ENCODE measurements around the gene DHODH. TPM values are rescaled to one million over a fixed set of nuclear protein-coding genes. Genes with fewer than 3 reads are reported as not detected.

Gene DHODH
- 9.3 TPM for polyA plus RNA-seq
- long read RNA-seq, donor 1, partial matches to known transcripts = 0 of 1 reads
- long read RNA-seq, donor 1, other reads (novel, unspliced or antisense) = 0 of 1 reads
- long read RNA-seq, donor 2, partial matches to known transcripts = 0 of 3 reads
- long read RNA-seq, donor 2, other reads (novel, unspliced or antisense) = 0 of 3 reads
- long read RNA-seq, donor 3 = 0 reads
- long read RNA-seq, donor 4 = 0 reads
- long read RNA-seq, donor 5, partial matches to known transcripts = 0 of 1 reads
- long read RNA-seq, donor 5, other reads (novel, unspliced or antisense) = 0 of 1 reads
- long read RNA-seq, donor 6, partial matches to known transcripts = 0 of 2 reads
- long read RNA-seq, donor 6, other reads (novel, unspliced or antisense) = 0 of 2 reads
- long read RNA-seq, donor 7, partial matches to known transcripts = 0 of 2 reads
- long read RNA-seq, donor 7, other reads (novel, unspliced or antisense) = 0 of 2 reads
- long read RNA-seq, donor 8, partial matches to known transcripts = 0 of 1 reads
- long read RNA-seq, donor 8, other reads (novel, unspliced or antisense) = 0 of 1 reads
- long read RNA-seq, donor 9, partial matches to known transcripts = 0 of 8 reads
- long read RNA-seq, donor 9, other reads (novel, unspliced or antisense) = 7 of 8 reads
- long read RNA-seq, donor 10, transcript DHODH-201 (9 exons, 2,426 nt) = major isoform, 7 of 19 reads
- long read RNA-seq, donor 10, partial matches to known transcripts = 0 of 19 reads
- long read RNA-seq, donor 10, other reads (novel, unspliced or antisense) = 12 of 19 reads
- long read RNA-seq, donor 11, partial matches to known transcripts = 0 of 1 reads
- long read RNA-seq, donor 11, other reads (novel, unspliced or antisense) = 0 of 1 reads

- peak within 1 kb of the TSS; percentile 93 for H3K4me3 ChIP-seq (ENCODE audit: low read length)
- H3K9me3 ChIP-seq (ENCODE audit: control insufficient read depth, low read depth, low read length) = no peaks in the 10 kb centered on the region
- no peak within 1 kb of the TSS for H3K27ac ChIP-seq (ENCODE audit: low read length)
- peaks cover 8% of the 10 kb centered on the region for H3K36me3 ChIP-seq (ENCODE audit: control insufficient read depth, insufficient read depth, low read length)
- no peaks in the 10 kb centered on the region for H3K4me1 ChIP-seq (ENCODE audit: control insufficient read depth, insufficient read depth, low read length)
- no CpG with 5 or more reads among the region's 57 CpGs for WGBS (ENCODE audit: insufficient coverage, low lambda C conversion rate)
- no peaks in the 10 kb centered on the region for H3K27me3 ChIP-seq (ENCODE audit: control insufficient read depth, insufficient read depth, low read length)
- DNase-seq = peak; percentile 96 to 99
These were observed at the start of gene DHODH for GRCh38 chr16:72008424-72009216. TSS of gene DHODH (plus strand) at chr16:72008744. CDS start at chr16:72008765, 21 bp downstream.

GRCh38 chr16:71961066-71962039 is 47.2 kb upstream of the DHODH start:
- no peak overlapping the region for H3K4me3 ChIP-seq (ENCODE audit: low read length)
- H3K4me1 ChIP-seq (ENCODE audit: control insufficient read depth, insufficient read depth, low read length) = no peaks in the 10 kb centered on the region
- H3K36me3 ChIP-seq (ENCODE audit: control insufficient read depth, insufficient read depth, low read length) = no peaks in the 10 kb centered on the region
- no peaks in the 10 kb centered on the region for H3K9me3 ChIP-seq (ENCODE audit: control insufficient read depth, low read depth, low read length)
- no peak overlapping the region for H3K27ac ChIP-seq (ENCODE audit: low read length)
- no peaks in the 10 kb centered on the region for H3K27me3 ChIP-seq (ENCODE audit: control insufficient read depth, insufficient read depth, low read length)
- WGBS (ENCODE audit: insufficient coverage, low lambda C conversion rate) = no CpG with 5 or more reads among the region's 14 CpGs
- peak; percentile 65 to 66 for DNase-seq

- Histone ChIP-seq H3K9me3 (ENCODE audit: control insufficient read depth, low read depth, low read length) (no peaks in the 10 kb centered on the region), H3K36me3 (ENCODE audit: control insufficient read depth, insufficient read depth, low read length) (no peaks in the 10 kb centered on the region), H3K4me3 (ENCODE audit: low read length) (no peak overlapping the region), H3K27ac (ENCODE audit: low read length) (no peak overlapping the region), H3K4me1 (ENCODE audit: control insufficient read depth, insufficient read depth, low read length) (no peaks in the 10 kb centered on the region), H3K27me3 (ENCODE audit: control insufficient read depth, insufficient read depth, low read length) (no peaks in the 10 kb centered on the region)
- no peak for DNase-seq
- WGBS (ENCODE audit: insufficient coverage, low lambda C conversion rate) = 90% methylated on average over 2 of the region's 9 CpGs
These were observed 45.2 kb upstream of the DHODH start for GRCh38 chr16:71963125-71963875.

- Histone ChIP-seq H3K9me3 (ENCODE audit: control insufficient read depth, low read depth, low read length) (no peaks in the 10 kb centered on the region), H3K36me3 (ENCODE audit: control insufficient read depth, insufficient read depth, low read length) (no peaks in the 10 kb centered on the region), H3K27ac (ENCODE audit: low read length) (no peak overlapping the region), H3K27me3 (ENCODE audit: control insufficient read depth, insufficient read depth, low read length) (no peaks in the 10 kb centered on the region), H3K4me3 (ENCODE audit: low read length) (no peak overlapping the region), H3K4me1 (ENCODE audit: control insufficient read depth, insufficient read depth, low read length) (no peaks in the 10 kb centered on the region)
- 60% methylated on average over 1 of the region's 4 CpGs for WGBS (ENCODE audit: insufficient coverage, low lambda C conversion rate)
- DNase-seq = no peak
These were observed 43.3 kb upstream of the DHODH start for GRCh38 chr16:71965223-71965622.

GRCh38 chr16:71966932-71967331 is 41.6 kb upstream of the DHODH start:
- H3K4me3 ChIP-seq (ENCODE audit: low read length) = no peak overlapping the region
- H3K9me3 ChIP-seq (ENCODE audit: control insufficient read depth, low read depth, low read length) = no peaks in the 10 kb centered on the region
- H3K27ac ChIP-seq (ENCODE audit: low read length) = no peak overlapping the region
- DNase-seq = no peak
- no peaks in the 10 kb centered on the region for H3K4me1 ChIP-seq (ENCODE audit: control insufficient read depth, insufficient read depth, low read length)
- H3K27me3 ChIP-seq (ENCODE audit: control insufficient read depth, insufficient read depth, low read length) = no peaks in the 10 kb centered on the region
- WGBS (ENCODE audit: insufficient coverage, low lambda C conversion rate) = no CpG with 5 or more reads among the region's 4 CpGs
- no peaks in the 10 kb centered on the region for H3K36me3 ChIP-seq (ENCODE audit: control insufficient read depth, insufficient read depth, low read length)

GRCh38 chr16:71969353-71969752 is 39.2 kb upstream of the DHODH start:
- Histone ChIP-seq H3K36me3 (ENCODE audit: control insufficient read depth, insufficient read depth, low read length) (no peaks in the 10 kb centered on the region), H3K4me3 (ENCODE audit: low read length) (no peak overlapping the region), H3K9me3 (ENCODE audit: control insufficient read depth, low read depth, low read length) (no peaks in the 10 kb centered on the region), H3K4me1 (ENCODE audit: control insufficient read depth, insufficient read depth, low read length) (no peaks in the 10 kb centered on the region), H3K27me3 (ENCODE audit: control insufficient read depth, insufficient read depth, low read length) (no peaks in the 10 kb centered on the region), H3K27ac (ENCODE audit: low read length) (no peak overlapping the region)
- 100% methylated on average over 1 of the region's 2 CpGs for WGBS (ENCODE audit: insufficient coverage, low lambda C conversion rate)
- no peak for DNase-seq

- Histone ChIP-seq H3K4me3 (ENCODE audit: low read length) (no peak overlapping the region), H3K27ac (ENCODE audit: low read length) (no peak overlapping the region), H3K27me3 (ENCODE audit: control insufficient read depth, insufficient read depth, low read length) (no peaks in the 10 kb centered on the region), H3K36me3 (ENCODE audit: control insufficient read depth, insufficient read depth, low read length) (no peaks in the 10 kb centered on the region), H3K9me3 (ENCODE audit: control insufficient read depth, low read depth, low read length) (no peaks in the 10 kb centered on the region), H3K4me1 (ENCODE audit: control insufficient read depth, insufficient read depth, low read length) (no peaks in the 10 kb centered on the region)
- WGBS (ENCODE audit: insufficient coverage, low lambda C conversion rate) = no CpG with 5 or more reads among the region's 4 CpGs
- no peak for DNase-seq
These were observed 37.0 kb upstream of the DHODH start for GRCh38 chr16:71971571-71971970.

- Histone ChIP-seq H3K27me3 (ENCODE audit: control insufficient read depth, insufficient read depth, low read length) (no peaks in the 10 kb centered on the region), H3K36me3 (ENCODE audit: control insufficient read depth, insufficient read depth, low read length) (no peaks in the 10 kb centered on the region)
- no CpG with 5 or more reads among the region's 3 CpGs for WGBS (ENCODE audit: insufficient coverage, low lambda C conversion rate)
These were observed 36.2 kb upstream of the DHODH start for GRCh38 chr16:71972356-71972755.

GRCh38 chr16:71973001-71973400 is 35.5 kb upstream of the DHODH start:
- H3K4me3 ChIP-seq (ENCODE audit: low read length) = no peak overlapping the region
- DNase-seq = no peak
- no peaks in the 10 kb centered on the region for H3K4me1 ChIP-seq (ENCODE audit: control insufficient read depth, insufficient read depth, low read length)
- no peaks in the 10 kb centered on the region for H3K9me3 ChIP-seq (ENCODE audit: control insufficient read depth, low read depth, low read length)
- H3K27ac ChIP-seq (ENCODE audit: low read length) = no peak overlapping the region
- no peaks in the 10 kb centered on the region for H3K27me3 ChIP-seq (ENCODE audit: control insufficient read depth, insufficient read depth, low read length)
- no peaks in the 10 kb centered on the region for H3K36me3 ChIP-seq (ENCODE audit: control insufficient read depth, insufficient read depth, low read length)
- WGBS (ENCODE audit: insufficient coverage, low lambda C conversion rate) = no CpG with 5 or more reads among the region's 9 CpGs

More at GRCh38 chr16:71972356-71972755, 36.2 kb upstream of the DHODH start:
- Histone ChIP-seq H3K4me1 (ENCODE audit: control insufficient read depth, insufficient read depth, low read length) (no peaks in the 10 kb centered on the region), H3K27ac (ENCODE audit: low read length) (no peak overlapping the region), H3K9me3 (ENCODE audit: control insufficient read depth, low read depth, low read length) (no peaks in the 10 kb centered on the region), H3K4me3 (ENCODE audit: low read length) (no peak overlapping the region)
- DNase-seq = no peak

Data from large intestine (tissue), 12 donors.